Gastrocnemius medialis (tissue), 4 donors: ENCODE measurements around the gene C4orf50. TPM values are rescaled to one million over a fixed set of nuclear protein-coding genes. Genes with fewer than 3 reads are reported as not detected.
"Not testable (repeated sequence)": the region's sequence is repeated elsewhere in the genome, so short reads cannot be mapped to it uniquely, and the experiment has no call there.

Experiments used
- ATAC-seq, 2 donors: fragments of 150-250 bp; one replicate each; pipeline ENCODE4 v1.9.1; 2016
- DNase-seq, 2 donors: peaks; one replicate each; pipeline ENCODE4 v3.0.0-alpha.2; 2019
- H3K27ac ChIP-seq, 4 donors: fragments of 200-600 bp; sonication (generic); 1 replicate in 1 of 4; 2 replicates in 3 of 4; pipeline ENCODE4 v1.5.1; 2016 to 2018; ENCODE audit warnings: mild to moderate bottlenecking in 2 of 4, moderate library complexity in 1 of 4
- H3K27me3 ChIP-seq, 3 donors: fragments of 200-600 bp; sonication (generic) in 2 of 3; 1 replicate in 1 of 3; 2 replicates in 2 of 3; pipeline versions ENCODE4 v1.5.1 to v1.6.0; 2016 to 2019; ENCODE audit warnings: mild to moderate bottlenecking in 1 of 3, moderate library complexity in 1 of 3
- H3K36me3 ChIP-seq, 2 donors: fragments of 200-600 bp; sonication (generic) in 1 of 2; one replicate each; pipeline ENCODE4 v1.5.1; 2017 to 2018
- H3K4me1 ChIP-seq, 2 donors: fragments of 200-600 bp; sonication (generic) in 1 of 2; one replicate each; pipeline ENCODE4 v1.5.1; 2016 to 2017; ENCODE audit warnings: mild to moderate bottlenecking in 2 of 2
- H3K4me3 ChIP-seq, 4 donors: fragments of 200-600 bp; sonication (generic) in 3 of 4; 1 replicate in 1 of 4; 2 replicates in 3 of 4; pipeline ENCODE4 v1.5.1; 2016 to 2019; ENCODE audit warnings: mild to moderate bottlenecking in 2 of 4
- H3K9me3 ChIP-seq, 3 donors: fragments of 200-600 bp; sonication (generic) in 2 of 3; 1 replicate in 1 of 3; 2 replicates in 2 of 3; pipeline ENCODE4 v1.5.1; 2016 to 2019
- POLR2A ChIP-seq, 2 donors: fragments of 450-650 bp; IDR thresholded peaks; one replicate each; pipeline ENCODE4 v1.6.1; 2017; ENCODE audit warnings: antibody characterized with exemption in 2 of 2, mild to moderate bottlenecking in 2 of 2, moderate library complexity in 2 of 2
- in situ Hi-C, 4 donors: fragments of 200-750 bp; cut with MboI; loops; one replicate each; pipeline versions ENCODE4 v1.15.0 to v1.8.0; 2017; ENCODE audit warnings: low sequenced_read_pairs in 4 of 4
- intact Hi-C: fragments of 100-400 bp; cut with DNase I; formaldehyde crosslinking; loops from one replicate; pipeline ENCODE4 v1.15.1; 2023; ENCODE audit warnings: low total_unique reads
- total RNA-seq, 4 donors: library from RNA; depleted of rRNA; stranded (reverse); fragments of >200 nt; gene quantifications; one replicate each; pipeline versions ENCODE4 v1.1.0 to v1.2.3, GENCODE V29; 2016
- TF ChIP-seq, protein P1 (sequence below), 5 experiments: fragments of 450-650 bp in 3 of 5; fragments of 200-600 bp in 2 of 5; sonication (generic) in 2 of 5; IDR thresholded peaks in 4 of 5; conservative IDR thresholded peaks in 1 of 5; 1 replicate in 4 of 5; 2 replicates in 1 of 5; pipeline ENCODE4 v1.5.1; 2016 to 2019; ENCODE audit warnings: antibody characterized with exemption in 5 of 5, mild to moderate bottlenecking in 3 of 5, moderate library complexity in 3 of 5

C4orf50 gene
- total RNA-seq, 4 donors from 2014 or later, result 0.03 TPM; not detected in 3

GRCh38 chr4:6010789-6011188 is 7.4 kb downstream of the C4orf50 start:
- ATAC-seq (no peak), DNase-seq (no peak)
- H3K27me3 ChIP-seq, result peaks cover 0 to 8% (median 8%) of the 10 kb centered on the region in 3 donors
- H3K36me3 ChIP-seq, result no peaks in the 10 kb centered on the region
- intact Hi-C loops (no loop called here), in situ Hi-C loops (no loop called here)
- H3K4me3 ChIP-seq, result no peak overlapping the region
- TF ChIP-seq, protein P1, sequence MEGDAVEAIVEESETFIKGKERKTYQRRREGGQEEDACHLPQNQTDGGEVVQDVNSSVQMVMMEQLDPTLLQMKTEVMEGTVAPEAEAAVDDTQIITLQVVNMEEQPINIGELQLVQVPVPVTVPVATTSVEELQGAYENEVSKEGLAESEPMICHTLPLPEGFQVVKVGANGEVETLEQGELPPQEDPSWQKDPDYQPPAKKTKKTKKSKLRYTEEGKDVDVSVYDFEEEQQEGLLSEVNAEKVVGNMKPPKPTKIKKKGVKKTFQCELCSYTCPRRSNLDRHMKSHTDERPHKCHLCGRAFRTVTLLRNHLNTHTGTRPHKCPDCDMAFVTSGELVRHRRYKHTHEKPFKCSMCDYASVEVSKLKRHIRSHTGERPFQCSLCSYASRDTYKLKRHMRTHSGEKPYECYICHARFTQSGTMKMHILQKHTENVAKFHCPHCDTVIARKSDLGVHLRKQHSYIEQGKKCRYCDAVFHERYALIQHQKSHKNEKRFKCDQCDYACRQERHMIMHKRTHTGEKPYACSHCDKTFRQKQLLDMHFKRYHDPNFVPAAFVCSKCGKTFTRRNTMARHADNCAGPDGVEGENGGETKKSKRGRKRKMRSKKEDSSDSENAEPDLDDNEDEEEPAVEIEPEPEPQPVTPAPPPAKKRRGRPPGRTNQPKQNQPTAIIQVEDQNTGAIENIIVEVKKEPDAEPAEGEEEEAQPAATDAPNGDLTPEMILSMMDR (IDR thresholded peaks at IDR 0.05 in 4 of 5, conservative IDR thresholded peaks at IDR 0.05 in 1 of 5), result no peak
- TF ChIP-seq POLR2A (IDR thresholded peaks at IDR 0.05), result no peak
- no peak overlapping the region for H3K27ac ChIP-seq
- H3K9me3 ChIP-seq, result no peaks in the 10 kb centered on the region
- H3K4me1 ChIP-seq, result no peaks in the 10 kb centered on the region

- Histone ChIP-seq H3K27me3 (peaks cover 0 to 8% (median 8%) of the 10 kb centered on the region in 3 donors), H3K36me3 (no peaks in the 10 kb centered on the region), H3K9me3 (no peaks in the 10 kb centered on the region), H3K4me1 (no peaks in the 10 kb centered on the region), H3K4me3 (no peak overlapping the region), H3K27ac (no peak overlapping the region)
- TF ChIP-seq, protein P1 (IDR thresholded peaks at IDR 0.05 in 4 of 5, conservative IDR thresholded peaks at IDR 0.05 in 1 of 5), result no peak
- no peak for TF ChIP-seq POLR2A (IDR thresholded peaks at IDR 0.05)
- DNase-seq, result no peak
- in situ Hi-C loops (no loop called here), intact Hi-C loops (no loop called here)
- ATAC-seq, result no peak
These were observed 8.8 kb downstream of the C4orf50 start for GRCh38 chr4:6009452-6009851.

DNA sequence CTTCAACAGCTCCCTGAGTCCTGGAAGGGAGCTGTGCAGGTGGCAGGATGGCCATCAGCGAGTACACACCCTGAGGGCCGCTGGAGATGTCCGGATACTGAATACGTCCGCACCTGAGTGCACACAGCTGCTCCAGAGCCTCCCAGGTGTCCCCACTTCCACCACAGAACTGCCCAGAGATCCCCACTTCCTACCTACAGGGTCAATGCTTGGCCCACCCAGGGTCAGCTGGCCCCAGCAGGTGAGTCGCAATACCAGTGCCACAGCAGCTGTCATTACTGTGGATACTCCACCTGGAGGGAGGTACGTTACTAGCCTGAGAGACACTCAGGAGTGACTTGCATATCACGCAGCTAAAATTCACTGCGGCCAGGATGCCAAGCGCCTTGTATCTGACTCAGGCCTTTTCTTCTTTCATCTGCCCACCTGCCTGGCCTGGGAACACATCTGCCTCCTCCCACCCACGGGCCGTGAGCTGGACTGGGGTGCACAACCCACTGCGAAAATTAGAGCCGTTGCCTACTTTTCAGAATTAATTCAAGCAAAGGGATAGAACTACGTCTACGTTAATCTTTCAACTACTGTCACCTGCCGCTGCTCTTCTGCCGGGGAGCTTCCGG is 9.4 kb downstream of the C4orf50 start:
- in situ Hi-C loops, result no loop called here
- TF ChIP-seq, protein P1 (IDR thresholded peaks at IDR 0.05 in 4 of 5, conservative IDR thresholded peaks at IDR 0.05 in 1 of 5), result no peak
- no peak for TF ChIP-seq POLR2A (IDR thresholded peaks at IDR 0.05)
- H3K4me1 ChIP-seq, result no peaks in the 10 kb centered on the region
- no peaks in the 10 kb centered on the region for H3K9me3 ChIP-seq
- DNase-seq, result no peak
- H3K27ac ChIP-seq, result no peak overlapping the region
- no peak for ATAC-seq
- intact Hi-C loops, result no loop called here
- H3K36me3 ChIP-seq, result no peaks in the 10 kb centered on the region
- peaks cover 0 to 8% (median 8%) of the 10 kb centered on the region in 3 donors for H3K27me3 ChIP-seq
- H3K4me3 ChIP-seq, result no peak overlapping the region

GRCh38 chr4:6008092-6008551 is 10.1 kb downstream of the C4orf50 start:
- TF ChIP-seq POLR2A (IDR thresholded peaks at IDR 0.05), result no peak
- TF ChIP-seq, protein P1 (IDR thresholded peaks at IDR 0.05 in 4 of 5, conservative IDR thresholded peaks at IDR 0.05 in 1 of 5), result no peak
- DNase-seq (no peak), ATAC-seq (no peak)
- no peak overlapping the region for H3K4me3 ChIP-seq
- intact Hi-C loops (no loop called here), in situ Hi-C loops (no loop called here)
- H3K4me1 ChIP-seq, result no peaks in the 10 kb centered on the region
- H3K9me3 ChIP-seq, result no peaks in the 10 kb centered on the region
- H3K36me3 ChIP-seq, result no peaks in the 10 kb centered on the region
- H3K27me3 ChIP-seq, result peaks cover 0 to 8% (median 8%) of the 10 kb centered on the region in 3 donors
- no peak overlapping the region for H3K27ac ChIP-seq

- in situ Hi-C loops, result no loop called here
- H3K9me3 ChIP-seq, result no peaks in the 10 kb centered on the region
- H3K27me3 ChIP-seq, result peaks cover 0 to 8% (median 8%) of the 10 kb centered on the region in 3 donors
- H3K27ac ChIP-seq, result no peak overlapping the region
- DNase-seq, result no peak
- H3K36me3 ChIP-seq, result no peaks in the 10 kb centered on the region
- no peak for ATAC-seq
- H3K4me1 ChIP-seq, result no peaks in the 10 kb centered on the region
- H3K4me3 ChIP-seq, result no peak overlapping the region
- TF ChIP-seq, protein P1 (IDR thresholded peaks at IDR 0.05 in 4 of 5, conservative IDR thresholded peaks at IDR 0.05 in 1 of 5), result no peak
- TF ChIP-seq POLR2A (IDR thresholded peaks at IDR 0.05), result no peak
- intact Hi-C loops, result no loop called here
These were observed 13.1 kb downstream of the C4orf50 start for GRCh38 chr4:6005175-6005574.

DNA sequence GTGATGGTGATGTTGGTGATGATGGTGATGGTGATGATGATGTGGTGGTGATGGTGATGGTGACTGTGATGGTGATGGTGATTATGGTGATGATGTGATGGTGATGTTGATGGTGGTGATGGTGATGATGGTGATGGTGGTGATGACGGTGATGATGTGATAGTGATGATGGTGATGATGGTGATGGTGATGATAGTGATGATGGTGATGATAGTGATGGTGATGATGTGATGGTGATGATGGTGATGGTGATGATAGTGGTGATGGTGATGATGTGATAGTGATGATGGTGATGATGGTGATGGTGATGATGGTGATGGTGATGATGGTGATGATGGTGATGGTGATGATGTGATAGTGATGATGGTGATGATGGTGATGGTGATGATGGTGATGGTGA is 14.7 kb downstream of the C4orf50 start:
- H3K27me3 ChIP-seq, H3K36me3 ChIP-seq, ATAC-seq, DNase-seq, H3K27ac ChIP-seq, in situ Hi-C loops, intact Hi-C loops, H3K4me3 ChIP-seq, H3K9me3 ChIP-seq, H3K4me1 ChIP-seq: not testable (repeated sequence)
